ENCODE measurements around the gene BANF2.

The BANF2 gene

GRCh38 chr20:17783671-17784070, 83.9 kb downstream of the BANF2 start:
- TF ChIP-seq CTCF (IDR thresholded peaks at IDR 0.05): no peak
- no peak overlapping the region for H3K27ac Mint-ChIP-seq
- H3K36me3 Mint-ChIP-seq (ENCODE audit: low read depth): peaks cover 5% of the 10 kb centered on the region
- peaks cover 10% of the 10 kb centered on the region for H3K9me3 Mint-ChIP-seq
- peaks cover 22% of the 10 kb centered on the region for H3K4me1 Mint-ChIP-seq
- no peak overlapping the region for H3K4me3 Mint-ChIP-seq
- H3K27me3 Mint-ChIP-seq (ENCODE audit: low read depth, poor library complexity): no peaks in the 10 kb centered on the region
- no peak for DNase-seq

- TF ChIP-seq CTCF (IDR thresholded peaks at IDR 0.05): no peak
- Mint-ChIP-seq H3K27ac (no peak overlapping the region), H3K27me3 (ENCODE audit: low read depth, poor library complexity) (no peaks in the 10 kb centered on the region)
Observed at GRCh38 chr20:17785007-17785406, 85.2 kb downstream of the BANF2 start.

More at GRCh38 chr20:17785007-17785406, 85.2 kb downstream of the BANF2 start:
- peaks cover 5% of the 10 kb centered on the region for H3K9me3 Mint-ChIP-seq
- DNase-seq: no peak
- H3K36me3 Mint-ChIP-seq (ENCODE audit: low read depth): peaks cover 5% of the 10 kb centered on the region
- H3K4me3 Mint-ChIP-seq: no peak overlapping the region
- peaks cover 22% of the 10 kb centered on the region for H3K4me1 Mint-ChIP-seq

Measured in nephron progenitor cell (in vitro differentiated cells).